ENCODE results near the gene GNAT3.

GRCh38 chr7:80473751-80474150 lies 38.1 kb downstream of the GNAT3 start:
- no peak for TF ChIP-seq CTCF (IDR thresholded peaks at IDR 0.05)
- TF ChIP-seq POLR2A (IDR thresholded peaks at IDR 0.05) = no peak
